ENCODE data around the gene CHRM1. TPM values are rescaled to one million over a fixed set of nuclear protein-coding genes. Genes with fewer than 3 reads are reported as not detected.

CHRM1 gene
- polyA plus RNA-seq, 1 experiment, result not detected

DNA sequence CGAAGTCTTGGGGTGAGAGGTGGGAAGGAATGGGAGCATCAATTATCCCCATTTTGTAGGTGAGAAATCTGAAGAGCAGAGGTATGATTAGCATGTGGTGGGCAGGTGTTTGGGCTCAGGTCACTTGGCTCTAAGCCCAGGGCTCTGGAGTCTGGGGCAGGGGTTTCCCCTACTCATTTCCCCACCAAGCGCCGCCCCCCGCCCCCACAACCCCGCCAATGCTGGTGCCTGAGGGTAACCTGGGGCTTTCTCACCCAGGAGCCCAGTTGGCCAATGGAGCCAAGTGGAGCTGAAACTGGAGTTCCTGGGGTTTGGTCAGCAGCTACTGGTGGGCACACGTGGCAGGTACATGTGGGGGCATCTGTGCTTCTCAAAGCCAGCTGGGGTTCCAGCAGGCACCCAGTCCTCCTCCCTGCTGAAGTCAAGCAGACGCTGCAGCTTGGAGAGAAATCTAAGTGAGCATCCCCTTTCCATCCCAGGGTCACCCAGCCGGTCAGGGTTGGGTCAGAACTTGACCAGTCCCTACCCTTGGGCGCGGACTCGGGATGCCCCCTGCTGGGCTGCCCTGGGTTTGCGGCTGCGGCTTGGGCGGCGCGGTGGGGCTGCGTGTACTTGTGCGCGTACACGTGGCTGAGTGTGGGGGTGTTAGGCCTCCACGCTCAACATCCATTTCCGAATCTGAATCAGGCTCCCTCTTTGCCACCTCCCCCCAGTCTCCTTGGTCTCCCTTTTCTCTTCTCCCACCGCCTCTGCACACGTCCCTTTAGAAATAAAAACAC is 1.7 kb upstream of the CHRM1 start:
- CTCF ChIA-PET, result interaction anchor here (0.6 to 8.7 kb wide), 7 partner anchors 14 to 260 kb away, joined by 3 to 58 read pairs (median 4); no protein-coding TSS in a partner anchor

DNA sequence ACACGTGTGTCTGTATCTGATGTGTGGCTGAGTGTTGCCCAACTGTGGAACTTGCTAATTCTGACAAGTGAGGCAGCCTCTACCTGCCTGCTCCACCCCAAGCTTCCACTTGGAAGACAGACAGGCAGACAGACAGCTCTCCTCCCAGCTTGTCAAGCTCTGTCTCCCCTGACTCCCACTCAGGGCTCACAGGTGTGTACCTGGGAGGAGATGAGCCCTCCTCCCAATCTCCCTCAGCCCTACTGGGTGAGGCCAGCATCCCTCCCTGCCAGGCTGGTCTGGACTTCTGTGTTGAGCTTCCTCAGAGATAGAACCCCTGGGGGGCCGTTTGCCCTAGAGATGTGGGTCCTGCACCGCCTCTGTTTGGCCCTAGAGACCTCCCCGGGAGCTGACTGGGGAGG is 1.0 kb upstream of the CHRM1 start:
- POLR2A ChIA-PET, result interaction anchor here (0.6 kb wide), 1 partner anchor 27 kb away, joined by 5 read pairs; no protein-coding TSS in a partner anchor
- DNase-seq (ENCODE audit: low read depth, low spot score), result no peak
- Histone ChIP-seq H3K9me3 (ENCODE audit: control insufficient read depth, insufficient read depth, low read length) (no peaks in the 10 kb centered on the region; the same call in 1 of the 2 replicates), H3K27me3 (ENCODE audit: control insufficient read depth, insufficient read depth, low read length) (peaks cover 68% of the 10 kb centered on the region), H3K4me3 (ENCODE audit: low read depth, low read length) (no peak overlapping the region), H3K27ac (ENCODE audit: low read depth, low read length) (no peak overlapping the region)
- TF ChIP-seq, protein P1, sequence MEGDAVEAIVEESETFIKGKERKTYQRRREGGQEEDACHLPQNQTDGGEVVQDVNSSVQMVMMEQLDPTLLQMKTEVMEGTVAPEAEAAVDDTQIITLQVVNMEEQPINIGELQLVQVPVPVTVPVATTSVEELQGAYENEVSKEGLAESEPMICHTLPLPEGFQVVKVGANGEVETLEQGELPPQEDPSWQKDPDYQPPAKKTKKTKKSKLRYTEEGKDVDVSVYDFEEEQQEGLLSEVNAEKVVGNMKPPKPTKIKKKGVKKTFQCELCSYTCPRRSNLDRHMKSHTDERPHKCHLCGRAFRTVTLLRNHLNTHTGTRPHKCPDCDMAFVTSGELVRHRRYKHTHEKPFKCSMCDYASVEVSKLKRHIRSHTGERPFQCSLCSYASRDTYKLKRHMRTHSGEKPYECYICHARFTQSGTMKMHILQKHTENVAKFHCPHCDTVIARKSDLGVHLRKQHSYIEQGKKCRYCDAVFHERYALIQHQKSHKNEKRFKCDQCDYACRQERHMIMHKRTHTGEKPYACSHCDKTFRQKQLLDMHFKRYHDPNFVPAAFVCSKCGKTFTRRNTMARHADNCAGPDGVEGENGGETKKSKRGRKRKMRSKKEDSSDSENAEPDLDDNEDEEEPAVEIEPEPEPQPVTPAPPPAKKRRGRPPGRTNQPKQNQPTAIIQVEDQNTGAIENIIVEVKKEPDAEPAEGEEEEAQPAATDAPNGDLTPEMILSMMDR (IDR thresholded peaks at IDR 0.05; ENCODE audit: low read depth, low read length), result no peak
- CTCF ChIA-PET, result interaction anchor here (1.0 to 8.7 kb wide), 4 partner anchors 13 to 102 kb away, joined by 3 to 58 read pairs (median 5); no protein-coding TSS in a partner anchor

More for the DNA sequence above, 1.7 kb upstream of the CHRM1 start:
- no peak for DNase-seq (ENCODE audit: low read depth, low spot score)
- peaks cover 74% of the 10 kb centered on the region for H3K27me3 ChIP-seq (ENCODE audit: control insufficient read depth, insufficient read depth, low read length)
- peak overlapping the region; percentile 22; the same call in 1 of the 2 replicates for H3K4me3 ChIP-seq (ENCODE audit: low read depth, low read length)
- POLR2A ChIA-PET, result interaction anchor here (0.7 kb wide), 1 partner anchor 117 kb away, joined by 3 read pairs; no protein-coding TSS in a partner anchor
- TF ChIP-seq, protein P1 (IDR thresholded peaks at IDR 0.05; ENCODE audit: low read depth, low read length), result peak; percentile 55
- no peaks in the 10 kb centered on the region; the same call in 1 of the 2 replicates for H3K9me3 ChIP-seq (ENCODE audit: control insufficient read depth, insufficient read depth, low read length)
- H3K27ac ChIP-seq (ENCODE audit: low read depth, low read length), result no peak overlapping the region

DNA sequence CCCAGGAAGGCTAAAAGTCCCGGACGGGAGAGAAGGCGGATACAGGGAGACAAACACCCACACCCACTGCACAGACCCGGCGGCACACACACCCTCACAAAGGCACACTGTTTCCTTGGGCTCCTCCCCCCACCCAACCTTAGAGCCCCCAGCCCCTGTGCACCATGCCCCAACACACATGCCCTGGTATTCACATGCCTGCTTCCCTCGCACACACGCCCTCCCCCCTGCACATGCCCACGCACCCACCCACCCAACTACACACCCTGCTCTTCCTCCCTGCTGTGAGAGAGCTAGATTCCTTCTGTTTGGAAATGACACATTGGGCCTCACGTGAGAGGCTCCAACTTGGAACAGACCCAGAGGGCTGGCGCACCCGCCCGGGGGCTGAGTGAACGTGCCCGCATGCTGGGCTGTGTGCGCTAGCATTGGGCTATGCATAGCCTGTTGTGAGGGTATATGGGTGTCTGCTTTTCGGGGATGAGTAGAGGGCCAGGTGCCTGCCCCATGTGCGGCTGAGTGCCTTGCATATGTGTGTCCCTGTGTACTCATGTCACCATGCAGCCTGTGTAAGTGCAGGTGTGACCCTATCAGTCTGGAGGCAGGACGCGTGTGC is 518 bp upstream of the CHRM1 start:
- DNase-seq (ENCODE audit: low read depth, low spot score), result no peak

DNA sequence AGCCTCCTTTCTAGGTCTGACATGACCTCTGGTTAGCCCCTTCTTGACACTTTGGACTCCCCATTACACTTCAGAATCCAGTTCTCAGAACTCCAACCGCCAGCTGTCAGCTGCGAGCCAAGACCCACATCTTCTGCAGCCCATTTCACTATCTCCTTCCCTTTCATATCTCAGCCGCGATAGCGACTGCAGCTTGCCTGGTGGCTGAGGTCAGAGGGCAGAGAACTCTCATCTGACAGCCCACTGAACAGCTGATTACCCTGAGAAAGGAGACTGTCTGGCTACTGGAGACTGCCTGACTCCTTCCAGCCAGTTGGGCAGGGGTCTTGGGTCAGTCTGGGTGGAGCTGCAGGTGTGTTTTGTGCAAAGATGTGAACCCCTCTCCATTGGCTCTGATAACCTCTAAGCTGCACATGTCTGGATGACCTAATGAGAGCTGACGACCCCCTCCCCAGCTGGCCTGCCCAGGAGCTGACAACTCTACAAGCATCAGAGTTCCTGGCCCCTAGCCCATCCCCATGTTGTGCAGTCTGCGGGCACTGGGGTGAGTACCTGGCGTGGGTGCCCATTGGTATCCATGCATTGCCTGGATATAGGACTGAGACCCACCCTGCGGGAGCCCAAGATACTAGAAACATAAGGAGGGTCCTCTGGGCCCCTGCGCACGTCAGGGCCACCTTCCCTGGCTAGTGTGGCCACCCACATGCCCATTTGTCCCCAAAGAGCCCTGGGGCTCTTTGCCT is 1.1 kb downstream of the CHRM1 start:
- ChIA-PET POLR2A (no interaction called here), CTCF (interaction anchor here (2.6 to 8.7 kb wide), 2 partner anchors 14 to 104 kb away, joined by 10 to 58 read pairs; no protein-coding TSS in a partner anchor)
- no peaks in the 10 kb centered on the region; the same call in 1 of the 2 replicates for H3K9me3 ChIP-seq (ENCODE audit: control insufficient read depth, insufficient read depth, low read length)
- no peak overlapping the region for H3K27ac ChIP-seq (ENCODE audit: low read depth, low read length)
- DNase-seq (ENCODE audit: low read depth, low spot score), result no peak
- no peak overlapping the region for H3K4me3 ChIP-seq (ENCODE audit: low read depth, low read length)
- peaks cover 51% of the 10 kb centered on the region for H3K27me3 ChIP-seq (ENCODE audit: control insufficient read depth, insufficient read depth, low read length)
- TF ChIP-seq, protein P1 (IDR thresholded peaks at IDR 0.05; ENCODE audit: low read depth, low read length), result no peak

More for the DNA sequence above, 518 bp upstream of the CHRM1 start:
- peaks cover 67% of the 10 kb centered on the region for H3K27me3 ChIP-seq (ENCODE audit: control insufficient read depth, insufficient read depth, low read length)
- no peaks in the 10 kb centered on the region; the same call in 1 of the 2 replicates for H3K9me3 ChIP-seq (ENCODE audit: control insufficient read depth, insufficient read depth, low read length)
- TF ChIP-seq, protein P1 (IDR thresholded peaks at IDR 0.05; ENCODE audit: low read depth, low read length), result no peak
- ChIA-PET POLR2A (interaction anchor here (0.6 kb wide), 1 partner anchor 27 kb away, joined by 5 read pairs; no protein-coding TSS in a partner anchor), CTCF (interaction anchor here (2.6 to 8.7 kb wide), 2 partner anchors 16 to 102 kb away, joined by 10 to 58 read pairs; no protein-coding TSS in a partner anchor)
- H3K27ac ChIP-seq (ENCODE audit: low read depth, low read length), result no peak overlapping the region
- H3K4me3 ChIP-seq (ENCODE audit: low read depth, low read length), result no peak overlapping the region
